IPS-11a (cell line): ENCODE results near the gene UST.

Experiments
- H3K4me3 ChIP-seq: one replicate; pipeline ENCODE4 v1.5.1; 2013; ENCODE audit warnings: low read depth, low read length, control low read depth

Gene UST

GRCh38 chr6:149077208-149077607, 330.4 kb downstream of the UST start:
- no peak overlapping the region for H3K4me3 ChIP-seq

GRCh38 chr6:149078211-149078782, 331.5 kb downstream of the UST start:
- no peak overlapping the region for H3K4me3 ChIP-seq

GRCh38 chr6:149079456-149079855, 332.6 kb downstream of the UST start:
- no peak overlapping the region for H3K4me3 ChIP-seq

- no peak overlapping the region for H3K4me3 ChIP-seq
Measured at GRCh38 chr6:149079911-149080491, 333.2 kb downstream of the UST start.

- H3K4me3 ChIP-seq = no peak overlapping the region
Measured at GRCh38 chr6:149080511-149080910, 333.7 kb downstream of the UST start.

GRCh38 chr6:149081281-149081680, 334.5 kb downstream of the UST start:
- no peak overlapping the region for H3K4me3 ChIP-seq

- H3K4me3 ChIP-seq = no peak overlapping the region
Measured at GRCh38 chr6:149082320-149082719, 335.5 kb downstream of the UST start.

GRCh38 chr6:149084026-149084425, 337.2 kb downstream of the UST start:
- no peak overlapping the region for H3K4me3 ChIP-seq

GRCh38 chr6:149084808-149085556, 338.2 kb downstream of the UST start:
- H3K4me3 ChIP-seq = no peak overlapping the region

- H3K4me3 ChIP-seq = no peak overlapping the region
Measured at GRCh38 chr6:149085557-149085938, 338.7 kb downstream of the UST start.

GRCh38 chr6:149086363-149086762, 339.5 kb downstream of the UST start:
- no peak overlapping the region for H3K4me3 ChIP-seq

GRCh38 chr6:149087898-149088297, 341.1 kb downstream of the UST start:
- no peak overlapping the region for H3K4me3 ChIP-seq

- H3K4me3 ChIP-seq = no peak overlapping the region
Measured at GRCh38 chr6:149088361-149088760, 341.5 kb downstream of the UST start.

- no peak overlapping the region for H3K4me3 ChIP-seq
Measured at GRCh38 chr6:149089510-149089909, 342.7 kb downstream of the UST start.

- H3K4me3 ChIP-seq = no peak overlapping the region
Measured at GRCh38 chr6:149090937-149091336, 344.1 kb downstream of the UST start.

GRCh38 chr6:149093643-149094042, 346.8 kb downstream of the UST start:
- no peak overlapping the region for H3K4me3 ChIP-seq

GRCh38 chr6:149094156-149094555, 347.3 kb downstream of the UST start:
- H3K4me3 ChIP-seq = no peak overlapping the region

GRCh38 chr6:149094934-149095351, 348.1 kb downstream of the UST start:
- H3K4me3 ChIP-seq = no peak overlapping the region

GRCh38 chr6:149095842-149096241, 349.0 kb downstream of the UST start:
- H3K4me3 ChIP-seq = no peak overlapping the region

- no peak overlapping the region for H3K4me3 ChIP-seq
Measured at GRCh38 chr6:149097794-149098193, 351.0 kb downstream of the UST start.

- H3K4me3 ChIP-seq = no peak overlapping the region
Measured at GRCh38 chr6:149098700-149099276, 352.0 kb downstream of the UST start.

GRCh38 chr6:149102324-149102723, 355.5 kb downstream of the UST start:
- H3K4me3 ChIP-seq = no peak overlapping the region
